ENCODE results near the gene SSBP2.
A peak's percentile ranks its signal among the peaks of the same experiment; 100 is the strongest.

Gene SSBP2

DNA sequence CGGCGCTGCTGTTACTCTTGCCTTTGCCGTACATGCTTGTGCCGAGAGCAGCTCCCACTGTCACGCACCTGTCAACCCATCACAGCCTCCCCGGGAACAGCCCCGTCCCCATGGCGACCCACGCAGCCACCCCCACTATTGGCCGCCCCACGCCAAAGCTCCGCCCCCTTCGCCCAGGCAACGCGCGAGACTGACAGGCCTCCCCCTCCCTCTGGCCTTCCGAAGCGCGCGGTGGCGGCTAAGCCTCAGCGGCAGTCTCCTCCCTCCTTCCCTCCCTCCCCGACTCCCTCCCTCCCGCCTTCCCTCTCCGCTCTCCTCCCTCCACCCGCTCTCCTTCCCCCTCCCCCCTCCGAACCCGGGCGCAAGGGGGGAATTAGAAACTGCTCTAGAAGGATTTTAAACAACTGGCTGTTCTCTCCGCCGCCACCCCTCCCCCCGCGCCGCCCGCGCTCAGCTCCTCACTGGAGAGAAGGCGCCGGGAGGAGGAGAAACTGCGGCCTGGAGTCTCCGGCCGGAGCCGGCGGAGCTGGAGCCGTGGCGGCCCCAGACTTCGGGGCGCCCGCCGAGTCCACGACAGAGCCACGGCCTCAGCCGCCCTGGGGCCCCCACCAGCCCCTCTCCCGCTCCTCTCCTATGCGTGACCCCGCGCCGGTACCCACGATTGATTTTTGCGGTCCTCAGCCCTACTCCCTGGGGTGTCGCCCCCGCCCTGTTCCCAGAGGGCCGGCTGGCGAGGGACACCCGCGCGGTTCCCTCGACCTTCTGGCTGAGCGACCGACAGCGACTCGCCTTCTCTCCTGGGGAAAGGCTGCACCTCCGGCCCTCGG is at the start of gene SSBP2:
Gene SSBP2, minus strand, starts transcription at position 89 of the 827 bp plus-strand sequence. Its CDS starts 55 bp downstream, at position 34.
- peak; percentile 99 for DNase-seq

DNA sequence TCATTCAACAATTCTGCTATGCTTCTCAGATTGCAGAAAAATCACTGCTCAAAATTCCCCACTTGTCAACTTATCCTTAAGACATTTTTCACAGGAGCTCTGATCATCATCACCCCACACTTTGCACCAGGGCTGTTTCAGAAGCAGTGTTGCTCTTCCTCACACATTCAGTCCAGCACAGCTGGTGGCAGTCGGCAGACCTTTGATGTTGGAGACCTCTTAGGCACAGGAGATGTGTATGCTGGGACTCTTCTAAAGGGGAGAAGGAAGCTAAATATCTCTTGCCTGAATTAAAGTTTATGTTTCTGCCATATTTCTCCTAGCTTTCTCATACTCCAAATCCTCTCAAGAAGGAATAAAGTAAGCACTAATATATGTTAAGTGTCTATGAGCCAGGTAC is 44.8 kb upstream of the SSBP2 start:
- DNase-seq: no peak

DNA sequence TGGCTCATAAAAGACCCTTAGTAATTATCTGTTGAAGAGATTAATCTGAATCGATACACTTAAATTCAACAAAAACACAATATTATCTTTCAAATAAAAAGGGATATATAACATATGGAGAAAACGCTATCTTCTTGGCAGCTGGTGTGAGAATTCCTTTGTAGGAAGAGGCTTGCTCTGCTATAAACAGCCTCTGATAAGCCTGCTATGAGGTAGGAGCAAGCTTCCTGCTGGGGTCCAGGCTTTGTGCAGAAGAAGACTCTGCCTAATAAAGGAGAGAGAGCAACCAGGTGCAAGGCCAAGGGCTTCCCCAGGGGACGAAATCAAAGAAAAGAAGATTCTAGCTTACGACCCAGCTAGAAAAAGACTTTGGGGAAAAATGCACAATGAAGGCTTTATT is 43.3 kb upstream of the SSBP2 start:
- no peak for DNase-seq

DNA sequence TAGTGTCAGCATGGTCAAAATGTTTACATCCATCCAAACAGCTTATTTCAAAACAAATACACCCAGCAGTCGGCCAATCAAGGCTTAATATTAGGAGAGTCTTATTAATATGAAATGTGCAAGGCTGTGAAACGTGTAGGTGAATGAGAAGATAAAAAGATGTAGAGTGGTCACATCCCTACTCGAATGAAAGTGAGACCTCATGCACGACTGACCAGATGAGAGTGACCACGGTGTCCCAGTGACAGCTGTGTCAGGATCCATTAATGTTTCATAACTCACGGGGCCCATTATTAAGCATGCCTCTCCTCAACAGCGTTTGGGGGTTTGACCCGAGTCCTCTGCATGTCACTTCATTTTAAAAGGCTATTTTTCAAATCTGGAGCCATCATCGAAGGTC is 39.4 kb upstream of the SSBP2 start:
- DNase-seq: no peak

DNA sequence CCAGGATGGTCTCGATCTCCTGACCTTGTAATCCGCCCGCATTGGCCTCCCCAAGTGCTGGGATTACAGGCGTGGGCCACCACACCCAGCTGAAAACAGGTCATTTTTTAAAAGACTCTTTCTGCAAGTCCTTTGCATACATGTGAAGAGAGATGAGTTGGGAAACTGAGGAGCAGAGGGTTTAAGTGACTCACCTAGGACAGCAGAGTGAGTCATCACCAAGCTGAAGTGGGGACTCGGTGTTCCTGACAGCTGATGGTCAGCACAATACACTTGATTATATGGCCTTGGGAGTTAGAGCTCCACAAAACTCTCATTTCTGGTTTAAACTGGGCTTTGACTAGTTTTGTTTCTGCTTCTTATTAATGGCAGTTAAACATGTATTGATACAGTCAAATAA is 38.1 kb upstream of the SSBP2 start:
- no peak for DNase-seq

DNA sequence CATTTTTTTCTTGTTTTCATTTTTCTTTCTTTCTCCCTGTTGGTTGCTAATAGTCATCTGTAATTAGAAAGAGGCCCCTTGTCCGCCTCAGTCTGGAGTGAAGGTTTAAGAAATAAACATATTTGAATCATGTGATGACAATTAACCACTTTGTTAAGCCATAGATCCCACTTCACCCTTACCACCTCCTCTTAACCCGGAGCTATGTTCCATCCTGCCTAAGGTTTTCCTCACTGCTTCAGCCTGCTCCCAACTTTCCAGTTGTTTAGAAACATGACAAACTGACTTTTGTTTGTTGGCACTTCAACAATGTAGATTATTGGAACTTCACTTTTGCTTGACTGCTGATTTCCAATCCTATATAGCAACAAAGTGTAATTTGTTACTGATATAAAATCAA is 37.4 kb upstream of the SSBP2 start:
- no peak for DNase-seq

DNA sequence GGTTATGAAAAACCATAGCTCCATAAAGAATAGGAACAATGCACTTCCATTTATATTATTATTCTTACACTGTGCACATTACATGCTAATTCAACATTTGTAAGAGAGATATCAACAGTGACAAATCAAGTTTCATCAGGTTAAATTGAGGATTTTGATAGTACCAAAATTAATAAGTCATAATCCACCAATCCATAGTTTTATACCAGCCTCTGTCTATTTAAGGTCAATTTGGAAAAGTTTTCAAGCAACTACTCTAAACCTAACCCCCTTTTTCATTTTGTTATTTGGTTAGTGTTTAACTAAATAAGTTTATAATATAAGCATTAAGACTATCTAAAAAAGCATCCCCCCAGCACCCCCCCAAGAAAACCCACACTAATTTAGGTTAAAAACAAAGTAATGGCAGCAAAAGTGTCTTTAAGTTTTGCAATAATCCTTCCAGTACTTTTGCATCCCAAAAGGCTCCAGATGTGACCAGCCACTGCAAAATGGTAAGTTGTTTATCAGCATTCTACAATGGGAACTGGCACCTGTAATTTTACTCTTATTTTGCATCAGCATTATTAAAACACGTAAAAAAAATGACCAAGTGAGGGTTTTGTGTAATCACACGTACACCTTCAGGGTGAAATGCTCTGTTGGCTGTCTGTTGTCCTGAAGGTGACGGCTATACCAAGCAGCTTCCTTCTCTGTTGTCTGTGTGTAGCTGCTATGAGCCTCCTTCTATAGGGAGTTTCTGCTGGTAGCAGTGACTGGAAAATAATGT is 36.8 kb upstream of the SSBP2 start:
- DNase-seq: no peak

DNA sequence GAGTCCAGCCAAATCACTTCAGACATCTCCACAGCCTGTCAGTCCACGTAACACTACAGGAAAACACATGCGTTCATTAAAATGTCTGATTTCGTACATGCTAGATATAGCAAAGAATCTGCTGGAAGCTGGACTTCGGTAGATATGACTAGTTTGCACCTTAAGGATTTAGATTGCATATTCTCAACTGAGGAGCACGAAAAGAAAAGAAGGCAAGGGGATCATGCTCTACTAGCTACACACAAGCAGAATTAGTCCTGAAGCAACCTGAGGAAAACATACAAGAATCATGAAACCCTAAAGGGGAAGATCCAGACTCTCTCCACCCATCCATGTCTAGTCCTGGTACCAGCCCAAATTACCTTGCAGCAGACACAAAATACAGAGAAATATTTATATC is 36.1 kb upstream of the SSBP2 start:
- no peak for DNase-seq

DNA sequence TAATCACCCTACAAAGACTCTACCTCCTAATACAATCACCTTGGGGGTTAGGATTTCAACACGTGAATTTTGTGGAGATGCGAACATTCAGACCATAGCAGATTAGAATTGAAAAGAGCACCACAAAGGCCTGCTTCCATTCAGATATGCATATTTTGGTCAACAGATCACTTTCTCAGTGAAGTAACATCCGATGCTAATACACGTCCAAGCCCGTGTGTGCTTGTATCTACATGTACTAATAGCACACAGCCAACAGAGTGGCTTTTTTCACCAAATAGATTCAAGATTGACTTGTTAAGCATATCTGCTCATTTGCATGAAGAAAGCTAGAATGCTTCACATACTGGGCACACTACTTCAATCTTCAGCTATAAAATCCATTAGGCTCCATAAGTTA is 35.6 kb upstream of the SSBP2 start:
- DNase-seq: no peak

DNA sequence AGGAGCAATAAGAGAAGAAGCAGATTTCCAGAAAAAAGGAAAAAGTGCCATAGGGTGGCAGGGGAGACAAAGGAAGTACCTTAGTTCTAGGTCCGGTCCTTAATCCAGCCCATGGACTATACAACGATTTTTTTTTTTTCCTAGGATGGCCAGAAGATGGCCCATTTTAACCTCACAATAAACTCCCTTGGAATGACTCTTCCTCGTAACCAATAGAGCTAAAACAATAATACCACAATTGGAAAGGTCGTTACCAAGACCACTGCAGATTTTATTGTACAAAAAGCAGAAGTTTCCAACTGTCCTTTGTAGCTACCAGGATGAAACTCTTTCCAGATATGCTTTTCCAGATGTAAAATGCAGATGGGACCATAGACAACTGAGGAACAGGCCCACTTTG is 34.4 kb upstream of the SSBP2 start:
- DNase-seq: no peak

DNA sequence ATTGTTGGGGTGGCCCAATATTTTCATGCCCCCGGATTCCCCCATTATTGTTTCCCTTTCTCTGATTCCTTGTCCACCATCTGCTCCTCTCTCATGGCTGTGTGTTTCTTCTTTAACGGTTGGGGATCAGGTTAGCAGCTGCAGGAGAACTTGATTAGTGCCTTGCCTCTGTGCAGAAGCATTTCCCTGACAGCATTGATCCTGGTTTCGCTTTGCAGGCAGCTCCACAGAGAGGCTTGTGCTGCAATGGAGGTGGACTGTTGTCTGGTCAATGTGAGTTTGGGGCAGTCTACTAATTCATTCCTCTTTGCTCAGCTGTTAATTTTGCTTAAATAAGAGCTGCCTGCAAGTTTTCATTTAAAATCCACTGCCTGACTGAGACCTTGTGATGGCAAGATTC is 32.5 kb upstream of the SSBP2 start:
- no peak for DNase-seq

DNA sequence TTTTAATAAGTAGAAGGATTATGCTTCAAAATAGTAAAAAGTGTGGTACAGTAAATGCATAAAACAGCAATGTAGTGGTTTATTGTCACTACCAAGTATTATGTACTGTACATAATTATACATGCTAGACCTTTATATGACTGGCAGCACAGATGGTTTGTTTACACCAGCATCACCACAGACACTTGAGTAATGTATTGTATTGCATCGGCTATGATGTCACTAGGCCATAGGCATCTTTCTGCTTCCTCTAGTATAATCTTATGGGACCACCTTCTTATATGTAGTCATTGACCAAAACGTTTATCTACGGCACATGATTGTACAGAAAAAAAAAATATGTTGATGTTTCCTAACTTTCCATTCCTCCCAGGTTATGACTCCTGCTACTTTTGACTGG is 31.9 kb upstream of the SSBP2 start:
- no peak for DNase-seq

DNA sequence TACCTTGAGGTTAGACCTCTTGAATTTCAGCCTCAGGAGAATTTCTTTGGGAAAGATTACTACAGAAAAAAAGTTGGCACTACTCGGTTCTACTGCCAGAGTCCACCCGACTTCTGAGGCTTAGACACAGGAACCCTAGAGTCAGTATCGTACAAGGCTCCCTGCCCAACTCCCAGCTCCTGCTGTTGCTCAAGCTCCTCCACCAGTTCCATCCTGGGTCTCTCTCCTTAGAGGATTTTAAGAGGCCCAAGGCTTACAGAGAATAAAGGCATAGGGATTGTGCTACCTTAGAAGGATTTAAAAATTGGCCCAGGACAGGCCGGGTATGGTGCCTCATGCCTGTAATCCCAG is 29.0 kb upstream of the SSBP2 start:
- DNase-seq: no peak

DNA sequence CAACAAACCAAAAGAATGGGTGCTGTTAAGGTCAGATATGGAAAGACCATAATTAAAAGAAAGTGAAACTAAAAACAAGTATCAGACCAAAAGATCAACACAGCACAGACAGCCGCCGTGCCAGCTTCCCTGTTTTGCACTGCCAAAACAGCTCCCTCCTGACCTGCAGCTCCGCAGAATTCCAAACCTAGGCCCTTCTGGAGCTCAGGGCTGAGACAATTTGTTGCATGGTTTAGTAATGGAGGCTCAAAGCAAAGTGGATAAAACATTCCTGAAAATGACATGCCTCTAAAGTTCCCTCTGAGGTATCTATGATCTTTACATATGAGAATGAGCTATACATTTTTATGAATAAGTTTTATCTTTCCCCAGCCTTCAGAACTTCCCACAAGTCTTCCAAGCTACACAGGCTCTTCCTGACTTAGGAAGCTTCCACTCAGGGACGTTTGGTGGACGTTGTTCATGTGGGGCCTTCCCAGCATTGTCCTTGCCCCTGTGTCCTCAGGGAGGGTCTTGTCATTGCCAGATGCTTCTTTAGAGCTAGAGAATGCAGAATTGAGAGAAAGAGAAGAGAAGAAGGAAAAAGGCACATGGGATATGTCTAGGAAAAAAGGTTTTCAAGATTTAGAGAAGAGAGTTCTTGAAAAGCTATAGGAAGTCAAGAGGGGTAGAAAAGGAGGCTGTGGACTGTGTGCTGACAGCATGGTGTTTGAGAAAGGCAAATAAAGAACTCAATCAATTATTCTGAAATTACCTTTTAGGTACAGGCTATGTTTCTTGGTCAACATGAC is 28.4 kb upstream of the SSBP2 start:
- DNase-seq: peak; percentile 45

DNA sequence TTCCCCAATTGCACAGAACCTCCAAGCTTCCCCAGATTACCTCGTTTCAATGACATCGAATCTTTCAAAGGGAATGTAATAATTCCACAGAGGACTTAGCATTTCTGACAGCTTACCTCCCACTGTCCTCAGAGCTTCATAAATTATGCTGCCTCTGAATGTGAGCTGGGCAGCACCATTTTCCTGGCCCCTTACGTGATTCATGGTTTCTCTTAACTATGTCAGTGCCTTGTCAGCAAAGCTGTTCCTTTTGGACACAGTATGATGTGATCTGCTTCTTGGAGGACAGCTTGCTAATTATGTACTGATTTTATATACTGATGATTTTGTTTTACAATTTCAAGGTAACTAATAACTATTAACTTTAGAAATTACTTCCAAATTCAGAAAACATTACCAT is 27.7 kb upstream of the SSBP2 start:
- peak; percentile 3 for DNase-seq

DNA sequence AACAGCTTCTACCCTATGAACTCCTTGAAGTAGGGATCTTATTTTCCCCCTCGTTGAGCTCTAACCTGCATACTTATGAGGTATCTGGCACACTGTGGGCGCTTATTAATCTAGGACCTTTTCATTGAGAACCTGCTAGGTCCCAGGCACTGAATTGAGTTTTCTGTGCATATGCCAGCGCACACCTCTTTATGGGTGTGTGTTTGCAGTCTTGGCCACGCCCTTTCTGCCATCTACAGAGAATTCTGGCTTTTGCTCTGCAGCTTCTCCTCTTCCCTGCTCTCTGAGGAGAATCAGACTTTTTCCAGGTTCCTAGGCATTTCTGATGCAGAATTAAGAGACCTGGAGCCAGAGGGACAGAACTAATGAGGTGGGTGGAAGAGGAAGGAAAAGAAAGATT is 25.4 kb upstream of the SSBP2 start:
- no peak for DNase-seq

DNA sequence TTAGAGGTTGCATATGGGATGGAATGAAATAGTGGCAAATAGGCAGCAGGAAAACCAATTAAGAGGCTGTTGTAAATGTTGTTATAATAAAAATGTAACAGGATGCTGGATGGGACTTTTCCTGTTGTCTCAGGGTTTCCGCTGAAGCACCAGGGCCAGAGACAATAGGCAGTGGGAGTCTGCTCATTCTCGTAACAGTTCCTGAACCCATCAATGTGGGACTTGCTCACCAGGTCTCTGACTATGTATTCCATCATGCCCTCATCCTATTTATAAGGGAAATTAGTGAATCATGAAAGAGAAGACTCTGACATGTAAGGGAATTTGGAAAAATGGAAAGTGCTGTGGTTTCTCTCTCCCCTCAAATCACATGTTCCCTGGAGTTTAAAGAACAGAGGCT is 23.5 kb upstream of the SSBP2 start:
- no peak for DNase-seq

DNA sequence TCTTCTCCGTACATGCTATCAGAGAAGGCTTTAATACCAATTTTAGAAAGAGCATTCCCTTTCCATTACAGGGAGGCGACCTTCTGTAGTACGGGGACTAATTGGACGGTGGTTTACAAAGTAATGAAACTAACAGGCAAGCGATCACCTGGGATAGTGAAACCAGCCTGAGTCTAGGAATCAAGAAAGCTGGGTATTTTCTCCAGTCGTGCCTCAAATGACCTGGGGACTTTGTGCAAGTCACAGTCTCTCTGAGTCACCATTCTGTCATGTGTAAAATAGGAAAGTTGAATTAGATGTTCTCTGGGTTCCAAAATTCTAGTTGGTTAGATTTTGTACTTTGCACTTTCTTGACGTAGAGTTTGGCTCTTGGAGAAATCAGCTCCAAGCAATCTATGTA is 22.7 kb upstream of the SSBP2 start:
- DNase-seq: no peak

DNA sequence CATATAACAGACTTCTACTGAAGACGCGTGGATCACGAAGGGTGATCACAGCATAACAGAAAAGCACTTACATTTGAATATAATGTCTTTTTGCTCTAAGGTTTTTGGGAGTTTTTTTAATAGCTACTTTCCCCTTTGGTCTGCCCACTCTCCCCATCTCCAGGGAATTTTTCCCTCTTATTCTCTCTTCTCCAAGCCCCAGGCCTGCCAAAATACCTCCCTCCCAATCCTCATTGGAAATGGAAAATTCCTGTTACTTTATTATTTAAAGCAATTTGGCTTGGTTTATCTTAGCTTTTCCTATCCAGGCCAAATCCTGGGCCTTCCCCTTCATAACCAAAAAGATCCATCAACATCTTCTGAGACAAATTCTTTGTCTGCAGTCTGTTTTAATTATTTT is 22.3 kb upstream of the SSBP2 start:
- no peak for DNase-seq

DNA sequence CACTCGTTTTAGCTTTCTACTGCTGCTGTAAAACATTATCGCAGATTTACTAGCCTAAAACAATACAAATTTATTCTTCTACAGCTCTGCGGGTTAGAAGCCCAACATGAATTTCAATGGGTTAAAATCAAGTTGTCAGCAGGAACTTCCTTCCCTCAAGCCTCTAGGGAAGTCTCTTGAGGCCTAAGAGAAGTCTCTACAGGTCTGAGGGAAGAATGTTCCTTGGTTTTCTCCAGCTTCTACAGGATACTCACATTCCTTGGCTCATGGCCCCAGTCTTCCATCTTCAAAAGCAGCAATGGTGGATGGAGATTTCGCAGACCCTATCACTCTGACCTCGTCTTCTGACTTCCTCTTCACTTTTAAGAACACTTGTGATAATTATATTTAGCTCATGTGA is 21.6 kb upstream of the SSBP2 start:
- DNase-seq: no peak

DNA sequence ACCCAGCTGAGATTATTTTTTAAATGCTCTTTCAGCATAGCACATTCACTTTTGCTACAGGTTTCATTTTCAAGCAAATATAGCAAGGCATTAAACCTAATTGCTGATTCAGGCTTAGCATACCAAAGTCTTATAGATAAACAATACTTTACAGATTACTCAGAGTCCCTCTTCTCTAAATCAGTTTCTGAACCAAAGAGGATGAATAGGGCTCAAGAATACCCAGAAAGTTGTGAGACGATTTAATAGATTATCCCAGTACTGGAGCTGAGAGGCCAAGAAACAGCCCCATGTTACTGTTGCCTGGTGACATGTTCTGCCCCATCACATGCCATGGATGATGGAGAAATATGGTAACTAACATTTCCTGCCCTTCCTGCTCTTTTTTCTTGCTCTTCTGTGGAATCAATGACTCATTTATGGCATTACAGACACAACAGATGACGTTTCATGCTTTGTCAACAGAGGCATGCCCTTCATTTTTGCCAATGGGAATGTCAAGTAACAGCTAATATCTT is 18.1 kb upstream of the SSBP2 start:
- no peak for DNase-seq

DNA sequence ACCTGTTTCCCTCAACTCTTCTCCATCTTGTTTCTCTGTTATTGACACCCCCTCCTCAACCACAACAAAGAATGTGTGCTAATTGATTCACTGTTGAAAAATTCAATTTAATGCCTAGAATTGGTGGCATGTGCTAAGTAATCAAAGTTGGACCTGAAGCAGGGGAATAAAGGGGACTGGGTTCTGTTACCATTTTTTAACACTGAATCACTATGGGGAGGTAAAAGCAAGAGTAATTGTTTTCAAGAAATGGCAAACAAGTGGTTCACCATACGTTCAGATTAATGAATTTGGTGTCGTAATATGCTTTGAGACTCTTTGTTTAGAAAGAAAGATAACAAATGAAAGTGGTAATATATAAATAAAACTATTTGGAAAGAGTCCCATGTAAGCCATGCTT is 17.0 kb upstream of the SSBP2 start:
- no peak for DNase-seq

DNA sequence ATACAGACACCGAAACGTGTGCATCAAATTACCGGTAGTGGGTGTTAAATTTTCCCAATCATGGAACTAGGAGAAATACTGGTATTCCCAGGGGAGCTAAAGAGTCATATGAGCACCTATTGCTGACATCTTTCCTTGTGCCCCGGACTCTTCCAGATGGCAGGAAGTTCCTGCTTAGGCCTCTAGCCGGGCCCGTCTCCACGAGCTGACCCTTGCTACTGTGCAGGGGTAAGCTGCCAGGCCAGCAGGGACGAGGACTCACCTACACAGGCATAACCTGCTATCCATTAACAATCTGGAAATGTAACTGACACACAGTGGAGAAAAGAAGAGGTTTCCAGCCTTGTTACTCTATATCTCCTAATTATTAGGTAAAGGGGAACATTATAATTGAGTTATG is 16.2 kb upstream of the SSBP2 start:
- DNase-seq: no peak

DNA sequence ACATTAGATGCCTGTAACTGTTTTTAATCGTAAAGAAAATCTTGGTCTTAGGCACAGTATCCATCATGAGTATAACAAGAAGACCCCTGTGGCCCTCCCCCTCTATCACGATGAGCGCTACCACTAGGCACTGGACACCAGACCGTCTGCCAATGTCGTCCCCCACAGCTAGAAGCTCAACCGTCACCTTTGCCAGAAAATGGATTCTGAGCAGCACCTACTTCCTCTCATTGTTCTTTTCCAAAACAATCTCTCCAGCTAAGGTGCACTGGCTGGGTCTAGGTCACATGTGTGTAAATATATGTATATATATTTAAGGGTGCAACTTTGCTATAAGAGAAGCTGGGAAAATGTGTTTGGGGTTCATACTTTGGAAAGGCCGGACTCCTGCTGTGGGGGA is 15.7 kb upstream of the SSBP2 start:
- no peak for DNase-seq

All from CD4-positive, alpha-beta T cell treated with Interleukin-12 subunit alpha and Interleukin-12 subunit beta, for 1 hour (primary cell).